Fibroblast of upper back skin (primary cell): ENCODE data around the gene UNKL.
A peak's percentile ranks its signal among the peaks of the same experiment; 100 is the strongest.

ENCODE experiments used
- DNase-seq: peaks from one replicate; pipeline ENCODE4 v3.0.0-alpha.2; 2013

The UNKL gene

DNA sequence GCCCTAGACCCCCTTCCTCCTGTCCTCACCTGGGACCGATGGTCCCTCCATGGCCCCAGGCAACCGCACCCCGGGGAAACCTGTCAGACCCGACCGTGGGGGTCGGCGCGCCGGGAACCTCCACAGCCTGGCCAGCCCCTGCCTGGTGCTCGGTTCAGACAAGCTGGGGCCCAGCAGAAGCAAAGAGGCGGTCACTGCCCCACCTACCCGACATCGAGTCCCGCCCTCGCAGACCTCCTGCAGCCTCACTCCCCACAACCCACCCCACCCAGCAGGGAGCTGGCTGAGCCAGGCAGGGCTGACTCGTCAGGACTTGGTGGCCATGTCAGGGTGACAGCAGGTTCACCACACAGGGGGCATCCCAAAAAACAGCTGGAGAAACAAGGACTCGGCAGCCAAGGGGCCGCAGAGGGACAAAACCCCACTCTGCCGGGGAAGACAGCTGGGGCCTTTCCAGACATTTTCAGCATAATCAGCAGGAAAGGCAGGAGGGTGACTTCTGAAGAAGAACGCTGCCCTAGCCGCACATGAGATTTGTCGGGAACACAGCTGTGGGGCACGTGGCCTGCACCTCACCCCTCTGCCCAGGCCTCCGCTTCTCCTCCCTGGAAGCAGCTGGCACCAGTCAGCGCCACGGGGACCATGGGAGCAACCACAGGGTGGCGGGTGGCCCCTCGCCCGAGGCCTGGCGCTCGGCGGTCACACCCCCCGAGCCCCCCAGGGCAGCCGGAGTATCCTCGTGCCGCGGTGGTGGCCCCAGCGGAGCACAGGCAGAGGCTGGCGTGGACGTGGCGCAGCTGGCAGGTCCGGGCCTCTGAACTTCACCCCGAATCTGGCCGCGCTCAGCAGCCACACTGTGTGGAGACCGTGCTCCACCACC is 39.8 kb downstream of the UNKL start:
- DNase-seq = no peak

DNA sequence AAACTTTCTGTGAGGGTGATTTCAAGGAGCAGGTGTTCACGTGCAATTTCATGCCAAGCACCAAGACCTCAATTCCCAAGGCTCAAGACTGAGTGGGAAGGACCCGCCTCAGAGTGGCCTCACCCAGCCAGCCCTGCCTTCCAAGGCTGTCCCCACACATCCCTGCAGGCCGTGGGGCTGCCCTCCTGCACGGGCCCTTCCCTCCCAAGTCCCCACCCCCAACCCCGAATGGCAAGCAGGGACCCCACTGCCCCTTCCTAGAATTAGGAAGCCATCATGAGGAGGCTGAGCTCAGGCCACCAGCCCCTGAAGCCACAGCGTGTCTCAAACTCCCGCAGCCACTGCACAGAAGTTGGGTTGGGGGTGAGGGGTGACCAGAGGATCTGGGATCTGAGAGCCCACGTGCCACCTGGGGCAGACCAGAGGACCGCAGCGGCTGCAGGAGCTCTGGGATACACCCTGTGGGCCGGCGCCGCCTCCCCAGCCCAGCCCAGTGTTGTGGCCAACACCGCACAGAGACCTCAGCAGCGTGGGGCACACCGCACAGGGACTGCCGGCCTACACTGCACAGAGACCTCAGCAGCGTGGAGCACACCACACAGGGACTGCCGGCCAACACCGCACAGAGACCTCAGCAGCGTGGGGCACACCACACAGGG is 42.1 kb downstream of the UNKL start:
- no peak for DNase-seq

DNA sequence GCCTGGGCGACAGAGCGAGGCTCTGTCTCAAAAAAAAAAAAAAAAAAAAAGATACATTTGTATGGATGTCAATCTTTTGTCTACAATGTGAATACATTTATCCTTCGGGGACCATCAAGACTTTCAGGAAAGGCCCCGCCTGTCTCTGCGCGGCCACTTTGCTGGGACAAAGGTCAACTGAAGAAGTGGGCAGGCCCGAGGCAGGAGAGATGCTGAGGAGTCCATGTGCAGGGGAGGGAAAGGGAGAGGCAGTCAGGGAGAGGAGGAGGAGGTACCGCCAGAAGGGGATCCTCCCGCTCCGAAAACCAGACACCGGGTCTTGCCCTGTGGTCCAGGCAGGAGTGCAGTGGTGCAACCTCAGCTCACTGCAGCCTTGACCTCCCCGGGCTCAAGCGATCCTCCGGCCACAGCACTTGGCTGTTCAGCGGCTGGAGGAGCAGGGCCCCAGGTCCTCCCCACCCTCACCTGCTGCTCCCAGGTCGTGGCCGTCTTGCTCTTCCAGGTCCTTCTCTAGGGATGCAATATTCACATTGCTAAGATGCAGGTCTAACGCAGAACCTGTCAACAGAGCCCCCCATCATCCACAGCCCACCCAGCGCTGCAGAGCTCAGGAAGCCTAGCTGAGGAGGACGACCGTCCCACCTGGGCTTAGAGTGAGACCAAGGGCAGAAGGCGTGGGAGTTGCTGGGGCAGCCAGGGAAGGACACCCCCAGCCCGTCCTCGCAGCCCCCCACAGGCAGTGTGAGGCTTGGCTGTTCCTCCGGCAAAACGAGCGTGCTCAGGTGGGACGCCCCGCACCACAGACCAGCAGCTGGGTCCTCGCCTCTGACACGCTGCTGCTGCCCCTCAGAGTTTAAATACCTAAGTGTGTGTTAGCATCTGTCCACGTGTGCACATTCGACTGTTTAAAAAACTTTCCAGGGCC is 43.2 kb downstream of the UNKL start:
- no peak for DNase-seq

DNA sequence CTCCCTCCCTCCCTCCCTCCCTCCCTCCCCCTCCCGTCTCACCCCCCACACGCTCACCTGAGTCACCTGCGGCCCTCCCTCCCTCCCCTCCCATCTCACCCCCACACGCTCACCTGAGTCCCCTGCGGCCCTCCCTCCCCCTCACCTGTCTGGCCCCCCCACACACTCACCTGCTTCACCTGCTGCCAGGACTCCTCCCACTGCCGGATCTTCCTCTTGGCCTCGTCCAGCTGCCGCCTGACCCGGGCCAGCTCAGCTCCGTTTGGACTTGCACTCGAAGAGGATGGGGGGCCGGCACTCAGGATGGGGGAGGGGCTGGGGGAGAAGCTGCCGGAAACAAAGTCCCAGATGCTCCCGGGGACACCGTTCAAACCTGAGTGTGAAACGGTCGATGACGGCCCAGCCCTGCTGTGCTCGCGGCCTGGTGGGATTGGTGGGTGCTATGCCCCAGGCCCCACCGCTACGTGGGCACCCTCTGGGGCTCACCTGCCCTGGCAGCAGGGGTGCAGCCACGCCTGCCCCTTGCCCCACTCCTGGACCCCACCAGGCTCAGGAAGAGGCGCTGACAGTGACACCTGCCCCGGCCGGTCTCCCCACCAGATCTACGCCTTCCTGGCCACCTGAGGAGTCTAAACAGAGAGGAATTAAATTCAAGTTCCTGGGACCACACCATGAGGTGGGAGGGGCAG is 46.9 kb downstream of the UNKL start:
- DNase-seq = no peak

DNA sequence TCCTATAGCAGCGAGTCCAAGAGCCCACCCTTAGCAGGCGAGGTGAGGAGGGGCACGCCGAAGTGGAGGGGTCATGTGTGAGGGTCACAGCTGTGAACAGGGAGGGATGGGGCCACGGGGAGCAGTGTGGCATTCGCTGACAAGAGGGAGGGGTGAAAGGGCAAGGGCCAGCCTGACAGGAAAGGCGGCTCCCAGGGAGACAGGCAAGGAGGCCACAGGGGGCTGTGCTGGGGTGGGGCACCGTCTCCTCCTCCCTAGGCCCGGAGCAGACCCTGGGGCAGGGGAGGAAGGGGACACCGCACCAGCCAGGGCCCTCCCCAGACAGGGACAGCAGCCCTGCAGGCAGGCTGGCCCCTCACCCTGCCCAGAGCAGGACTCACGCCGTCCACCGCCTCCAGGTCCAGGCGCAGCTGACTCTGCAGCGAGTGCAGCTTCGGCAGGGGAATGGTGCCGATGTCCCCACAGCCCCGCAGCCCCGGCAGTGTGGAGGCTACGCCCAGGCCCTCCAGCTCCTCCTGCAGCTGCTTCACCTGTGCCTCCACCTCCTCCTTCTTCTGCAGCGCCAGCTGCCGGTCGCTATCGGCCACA is 47.7 kb downstream of the UNKL start:
- no peak for DNase-seq

DNA sequence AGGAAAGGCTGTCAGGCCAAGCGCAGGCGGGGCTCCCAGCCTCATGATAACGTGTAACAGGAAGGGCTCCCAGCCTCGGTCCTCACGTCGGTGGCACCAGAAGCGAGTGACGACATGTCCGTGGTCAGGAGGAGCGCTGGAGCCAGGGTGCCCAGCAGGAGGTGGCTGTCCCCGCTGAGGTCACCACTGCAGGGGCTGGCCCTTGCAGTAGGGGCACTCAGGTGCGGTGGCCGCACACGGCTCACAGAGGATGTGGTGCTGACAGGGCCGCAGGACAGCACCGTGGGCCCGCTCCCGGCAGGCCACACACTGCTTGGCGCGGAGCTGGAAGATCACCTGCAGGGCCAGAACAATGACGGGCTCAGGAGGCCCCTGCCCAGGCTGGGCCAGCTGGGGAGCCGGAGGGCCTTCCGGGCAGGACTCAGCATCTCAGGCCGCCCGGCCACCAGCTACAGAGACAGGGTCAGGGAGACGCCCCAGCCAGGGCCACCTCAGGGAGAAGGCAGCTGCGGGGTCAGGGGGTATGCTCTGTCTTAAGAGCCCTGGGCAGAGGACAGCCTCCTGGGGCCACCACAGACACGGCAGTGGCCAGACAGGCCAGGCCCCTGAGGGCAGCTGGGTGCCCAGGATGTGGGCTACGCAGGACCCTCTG is 48.3 kb downstream of the UNKL start:
- DNase-seq = no peak

DNA sequence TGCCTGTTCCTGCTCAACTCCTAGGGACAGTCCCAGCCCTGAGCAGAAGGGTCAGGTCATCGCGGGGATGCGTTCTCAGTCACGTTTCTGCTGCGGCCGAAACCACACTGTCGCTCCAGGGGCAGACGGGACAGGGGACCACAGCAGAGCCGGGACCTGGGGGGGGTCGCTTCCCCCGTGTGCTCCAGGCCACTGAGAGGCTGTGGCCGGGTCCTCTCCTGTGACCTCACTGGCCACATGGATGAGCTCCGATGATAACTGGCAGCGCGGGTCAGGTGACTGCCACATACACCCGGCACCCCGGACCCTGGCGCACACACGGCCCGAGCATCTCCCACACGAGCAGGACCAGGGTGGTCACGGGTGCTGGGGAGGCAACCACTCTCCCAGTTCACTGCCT is 50.0 kb downstream of the UNKL start:
- no peak for DNase-seq

DNA sequence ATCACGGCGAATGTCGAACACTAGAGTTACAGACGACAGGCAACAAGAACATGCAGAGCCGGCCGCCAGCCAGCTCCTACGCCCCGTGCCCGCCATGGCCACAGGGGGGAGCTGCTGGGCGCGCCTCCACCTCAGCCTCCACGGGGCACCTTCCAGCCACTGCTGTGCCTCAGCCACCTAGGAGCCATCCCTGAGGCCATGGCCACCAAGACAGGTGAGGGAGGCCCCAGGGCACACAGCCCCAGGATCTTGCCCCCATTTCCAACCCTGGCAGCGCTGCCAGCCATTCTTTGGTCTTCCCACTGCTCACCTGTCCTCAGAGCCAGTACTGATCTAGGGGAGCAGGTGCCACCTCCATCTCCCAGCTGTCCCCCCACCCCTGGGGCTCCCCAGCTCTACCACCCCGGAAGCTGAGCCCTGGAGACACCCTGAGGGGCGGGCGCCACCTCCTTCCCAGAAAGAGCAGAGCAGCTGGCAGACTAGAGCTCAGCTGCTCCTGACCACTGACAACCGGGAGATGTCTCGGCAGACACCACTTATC is 50.9 kb downstream of the UNKL start:
- no peak for DNase-seq

DNA sequence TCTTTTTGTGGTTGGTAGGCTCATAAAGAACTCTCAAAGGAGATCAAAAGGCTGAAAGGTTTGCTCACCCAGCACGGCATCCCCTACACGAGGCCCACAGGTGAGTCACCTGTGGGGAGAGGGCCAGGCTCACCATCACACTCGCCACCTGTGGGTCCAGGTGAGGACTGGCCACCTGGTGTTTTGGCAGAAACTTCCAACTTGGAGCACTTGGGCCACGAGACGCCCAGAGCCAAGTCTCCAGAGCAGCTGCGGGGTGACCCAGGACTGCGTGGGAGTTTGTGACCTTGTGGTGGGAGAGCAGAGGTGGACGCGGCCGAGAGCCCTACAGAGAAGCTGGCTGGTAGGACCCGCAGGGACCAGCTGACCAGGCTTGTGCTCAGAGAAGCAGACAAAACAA is 51.7 kb downstream of the UNKL start:
- DNase-seq = no peak

DNA sequence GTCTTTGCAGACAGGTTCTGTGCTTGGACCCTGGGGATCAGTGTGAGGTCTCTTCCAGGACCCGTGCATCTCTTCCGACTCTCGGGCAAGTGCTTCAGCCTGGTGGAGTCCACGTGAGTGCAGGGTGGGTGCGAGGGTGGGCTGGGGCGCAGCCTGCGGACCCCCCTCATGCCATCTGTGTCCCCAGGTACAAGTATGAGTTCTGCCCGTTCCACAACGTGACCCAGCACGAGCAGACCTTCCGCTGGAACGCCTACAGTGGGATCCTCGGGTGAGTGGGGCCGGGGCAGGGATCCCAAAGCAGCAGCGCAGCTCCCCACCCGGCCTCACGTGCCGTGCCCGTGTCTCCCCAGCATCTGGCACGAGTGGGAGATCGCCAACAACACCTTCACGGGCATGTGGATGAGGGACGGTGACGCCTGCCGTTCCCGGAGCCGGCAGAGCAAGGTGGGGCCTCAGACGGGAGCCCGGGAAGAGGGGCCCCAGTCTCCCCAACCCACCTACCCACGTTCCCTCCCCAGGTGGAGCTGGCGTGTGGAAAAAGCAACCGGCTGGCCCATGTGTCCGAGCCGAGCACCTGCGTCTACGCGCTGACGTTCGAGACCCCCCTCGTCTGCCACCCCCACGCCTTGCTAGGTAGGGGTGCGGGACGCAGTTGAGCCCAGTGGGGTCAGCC is 52.7 kb downstream of the UNKL start:
- no peak for DNase-seq

DNA sequence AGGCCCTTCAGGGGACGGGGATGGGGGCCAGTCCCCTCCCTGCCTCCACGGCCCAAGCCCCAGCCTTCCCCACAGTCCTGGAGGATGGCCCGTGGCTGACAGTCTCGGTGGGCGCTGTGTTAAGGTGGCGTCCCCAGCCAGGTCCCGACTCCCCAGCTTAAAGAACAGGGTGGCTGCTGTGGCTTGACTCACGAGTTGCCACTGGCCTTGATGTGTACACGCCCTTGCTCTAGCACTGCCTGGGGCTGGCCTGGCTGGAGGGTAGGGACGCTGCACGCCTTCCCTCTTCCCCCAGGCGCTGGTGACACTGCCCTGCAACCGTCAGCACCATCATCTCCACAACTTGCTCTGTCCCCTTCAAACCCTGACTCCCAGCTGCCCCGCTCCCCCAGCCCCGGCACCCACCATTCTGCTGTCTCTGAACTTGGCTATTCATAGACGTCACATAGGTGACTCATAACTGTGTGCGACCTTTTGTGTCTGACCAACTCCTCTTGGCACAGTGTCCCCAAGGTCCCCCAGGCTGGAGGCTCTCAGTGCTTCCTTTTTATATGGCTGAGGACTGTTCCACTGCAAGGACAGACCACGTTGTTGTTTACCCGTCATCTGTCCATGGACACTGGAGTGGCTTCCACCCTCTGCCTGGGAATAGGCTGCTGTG is 56.5 kb downstream of the UNKL start:
- DNase-seq = no peak

DNA sequence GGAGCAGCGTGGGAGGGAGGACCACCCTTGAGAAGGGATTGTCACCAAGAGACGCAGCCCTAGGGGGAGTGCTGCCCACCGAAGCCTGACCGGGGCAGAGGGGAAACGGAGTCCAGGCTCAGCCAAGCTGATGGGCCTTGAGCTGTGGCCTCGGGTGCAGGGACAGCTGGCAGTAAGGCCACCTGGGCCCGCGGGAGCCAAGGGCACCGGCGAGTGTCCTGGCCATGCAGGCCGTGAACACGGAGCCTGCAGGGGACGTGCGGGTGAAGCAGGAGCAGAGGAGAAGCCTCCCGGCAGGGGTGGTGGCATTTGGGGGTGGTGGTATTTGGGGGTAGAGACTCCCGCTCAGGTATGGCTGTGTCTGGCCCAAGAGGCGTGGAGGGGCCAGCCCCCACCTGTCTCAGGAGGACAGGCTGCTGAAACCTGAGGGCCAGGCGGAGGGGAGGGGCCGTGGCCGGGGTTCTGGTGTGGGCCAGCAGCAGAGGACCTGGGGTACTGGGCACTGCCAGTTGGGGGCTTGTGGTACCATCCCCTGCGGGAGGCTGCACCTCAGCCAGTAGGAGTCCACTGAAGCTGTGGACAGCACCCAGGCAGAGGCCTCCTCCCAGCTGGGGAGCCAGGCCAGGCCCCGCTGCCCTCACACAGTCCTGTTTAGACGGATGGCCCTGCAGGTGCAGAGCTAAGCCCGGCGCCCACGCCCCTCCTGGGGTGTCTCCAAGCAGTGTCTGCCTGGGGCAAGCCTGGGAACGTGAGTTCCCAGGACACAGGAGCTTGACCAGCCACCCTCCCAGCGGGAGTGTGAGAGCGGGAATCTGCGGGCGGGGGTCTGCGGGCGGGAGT is 58.2 kb downstream of the UNKL start:
- no peak for DNase-seq

DNA sequence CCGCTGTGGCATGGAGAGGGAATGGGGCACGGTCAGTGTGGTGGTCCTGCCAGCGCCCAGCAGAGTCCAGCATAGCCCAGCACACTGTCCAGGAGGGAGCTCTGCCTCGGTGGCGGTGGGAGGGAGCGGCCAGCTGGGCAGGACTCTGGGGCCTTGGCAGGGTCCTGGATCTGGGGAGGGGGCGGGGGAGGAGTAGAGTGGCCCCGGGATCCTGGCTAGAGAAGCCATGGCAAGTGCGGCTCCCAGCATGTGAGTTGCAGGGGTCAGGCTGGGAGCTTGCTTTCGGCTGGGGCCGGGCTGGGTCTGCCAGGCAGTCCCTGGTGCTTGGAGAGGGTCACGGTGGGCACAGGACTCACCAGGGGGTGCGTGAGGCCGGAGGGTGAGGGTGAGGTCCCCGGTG is 58.9 kb downstream of the UNKL start:
- DNase-seq = no peak

DNA sequence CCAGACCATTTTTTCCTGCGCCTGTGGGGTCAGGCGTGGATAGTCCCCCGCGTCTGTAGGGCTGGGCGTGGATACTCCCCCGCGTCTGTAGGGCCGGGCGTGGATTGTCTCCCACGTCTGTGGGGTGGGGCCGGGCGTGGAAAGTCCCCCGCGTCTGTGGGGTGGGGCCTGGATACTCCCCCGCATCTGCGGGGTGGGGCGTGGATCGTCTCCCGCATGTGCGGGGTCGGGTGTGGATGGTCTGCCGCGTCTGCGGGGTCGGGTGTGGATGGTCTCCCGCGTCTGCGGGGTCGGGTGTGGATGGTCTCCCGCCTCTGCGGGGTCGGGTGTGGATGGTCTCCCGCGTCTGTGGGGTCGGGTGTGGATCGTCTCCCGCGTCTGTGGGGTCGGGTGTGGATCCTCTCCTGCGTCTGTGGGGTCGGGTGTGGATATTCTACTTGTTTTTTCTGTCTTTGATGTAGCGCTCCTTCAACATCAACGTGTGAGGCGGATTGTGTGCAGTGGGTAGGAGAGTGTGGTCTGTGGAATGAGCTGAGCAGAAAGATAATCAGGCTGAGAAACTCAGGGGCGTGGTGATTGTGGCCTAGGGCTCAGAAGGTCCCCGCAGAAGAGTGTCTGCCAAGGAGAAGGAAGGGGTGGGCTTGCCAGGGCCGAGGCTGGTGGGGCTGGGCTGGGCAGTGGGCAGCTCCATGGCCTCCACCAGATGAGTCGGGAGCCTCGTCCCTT is 59.5 kb downstream of the UNKL start:
- no peak for DNase-seq

DNA sequence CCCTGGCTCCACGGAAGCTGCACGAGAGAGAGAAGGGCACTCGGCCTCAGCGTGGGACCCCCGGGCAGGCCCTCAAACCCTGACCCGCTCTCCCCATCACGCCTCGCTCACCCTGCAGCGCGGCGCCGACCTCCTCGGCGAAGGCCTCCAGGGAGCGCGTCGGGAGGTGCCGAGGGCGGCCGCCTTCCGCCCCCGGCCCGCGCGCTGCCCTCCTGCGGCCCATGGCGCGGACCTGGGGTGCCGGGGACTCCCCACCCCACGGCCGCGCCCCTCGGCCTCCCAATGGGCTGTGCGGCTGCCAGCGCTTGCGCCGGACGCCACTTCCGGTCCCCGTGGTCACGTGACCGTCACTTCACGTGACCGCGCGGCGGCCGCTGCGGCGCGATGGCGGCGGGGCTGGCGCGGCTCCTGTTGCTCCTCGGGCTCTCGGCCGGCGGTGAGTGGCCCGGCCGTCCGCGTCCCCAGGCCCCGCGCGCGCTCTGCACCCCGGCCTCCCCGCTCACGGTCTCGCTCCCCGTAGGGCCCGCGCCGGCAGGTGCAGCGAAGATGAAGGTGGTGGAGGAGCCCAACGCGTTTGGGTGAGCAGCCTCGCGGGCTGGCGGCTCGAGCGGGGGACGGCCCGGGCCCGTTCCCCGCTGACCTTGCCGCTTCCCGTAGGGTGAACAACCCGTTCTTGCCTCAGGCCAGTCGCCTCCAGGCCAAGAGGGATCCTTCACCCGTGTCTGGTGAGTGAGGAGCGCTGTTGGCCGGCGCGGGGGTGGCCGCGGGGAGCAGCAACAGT is 62.7 kb downstream of the UNKL start, which contains the start of the genes GNPTG and TSR3:
TSS of gene GNPTG (plus strand) at position 350 of the 781 bp plus-strand sequence. CDS start at position 385, 35 bp downstream.
TSS of gene TSR3 (minus strand) at position 297 of the 781 bp plus-strand sequence. CDS start at position 223, 74 bp downstream.
- peak; percentile 86 for DNase-seq

DNA sequence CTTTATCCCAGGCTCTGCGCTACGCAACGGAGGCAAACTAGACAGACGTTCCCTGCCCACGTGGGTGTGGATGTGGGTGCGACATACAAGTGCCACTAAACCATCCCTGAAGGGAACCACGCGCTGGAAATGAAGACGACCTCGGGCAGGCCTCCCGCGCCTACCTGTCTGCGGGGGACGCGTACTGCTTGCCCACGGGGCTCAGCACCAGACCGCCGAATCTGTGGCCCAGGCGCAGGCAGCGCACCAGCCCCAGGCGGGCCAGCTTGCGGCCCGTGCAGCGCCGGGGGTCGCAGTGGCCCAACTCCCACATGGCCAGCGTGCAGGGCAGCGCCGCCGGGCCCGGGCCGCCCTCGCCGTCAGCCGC is 63.3 kb downstream of the UNKL start:
- no peak for DNase-seq

DNA sequence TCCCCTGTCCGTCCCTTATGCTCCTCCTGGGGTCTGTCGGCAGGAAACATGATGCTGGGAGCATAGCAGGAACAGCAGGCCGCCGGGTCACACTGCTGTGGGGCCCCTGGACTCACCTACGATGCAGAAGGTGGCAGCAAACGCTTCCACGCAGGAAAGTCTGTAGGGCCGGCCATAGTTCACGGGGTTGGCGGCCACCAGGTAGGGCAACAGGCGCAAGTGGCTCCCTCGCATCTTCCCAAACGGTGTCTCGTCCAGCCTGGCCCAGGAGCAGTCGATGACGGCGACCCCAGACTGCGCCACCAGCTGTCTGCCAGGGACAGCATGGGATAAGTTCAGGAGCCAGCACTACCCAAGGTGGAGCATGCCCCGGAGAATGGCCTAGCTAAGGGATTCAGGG is 63.8 kb downstream of the UNKL start:
- no peak for DNase-seq

DNA sequence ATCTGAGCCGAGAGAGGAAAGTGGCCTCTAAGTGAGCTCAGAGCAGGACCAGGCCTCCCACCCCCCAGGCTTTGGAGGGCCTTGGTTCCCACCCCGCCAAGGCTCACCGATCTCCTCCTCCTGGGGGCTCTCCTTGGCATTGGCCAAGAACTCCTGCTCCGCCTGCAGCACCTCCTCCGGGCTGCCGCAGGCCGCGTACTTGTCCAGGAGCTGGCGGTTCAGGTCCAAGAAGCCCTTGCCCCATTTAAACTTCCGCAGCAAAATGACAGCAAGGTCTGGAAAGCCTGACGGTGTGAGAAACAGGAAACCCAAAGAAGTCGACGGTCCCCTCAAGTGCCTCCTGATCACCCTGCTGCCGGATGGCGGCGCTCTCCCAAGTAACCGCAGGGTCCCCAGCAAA is 64.6 kb downstream of the UNKL start:
- no peak for DNase-seq
